IMR-90 (cell line): ENCODE measurements around the gene TP53TG5. TPM values are rescaled to one million over a fixed set of nuclear protein-coding genes. Genes with fewer than 3 reads are reported as not detected.

ENCODE experiments used
- ATAC-seq: fragments of 200-7000 bp; cut with Tn5 transposase; 2 replicates; pipeline ENCODE4 v1.9.1; 2020; ENCODE audit warnings: low read depth, mild to moderate bottlenecking, moderate library complexity
- BruUV-seq: library from RNA; stranded (reverse); fragments of 400-500 nt; replicated peaks from 2 replicates; lab custom pipeline; 2021; lab: Mats Ljungman, UMichigan
- CTCF ChIA-PET: fragments of 300-600 bp; formaldehyde crosslinking; extraction: SDS; loops from one replicate; lab custom pipeline; 2021; ENCODE audit warnings: antibody characterized with exemption; lab: Yijun Ruan, JAX
- POLR2A ChIA-PET: fragments of 300-600 bp; sonication (Branson Sonifier 250); formaldehyde crosslinking; loops from one replicate; lab custom pipeline; 2022; ENCODE audit warnings: antibody characterized with exemption; ENCODE audit not compliant: unreplicated experiment; lab: Charles Lee
- DNase-seq: peaks from one replicate; pipeline ENCODE4 v3.0.0; 2013
- H2AFZ ChIP-seq: replicated peaks from 2 replicates; pipeline ENCODE3; 2013; ENCODE audit warnings: low read length, mild to moderate bottlenecking; ENCODE audit not compliant: poor library complexity
- H2AK5ac ChIP-seq: 2 replicates; pipeline ENCODE4 v1.6.1; 2013; ENCODE audit warnings: low read depth, low read length, inconsistent platforms
- H2AK9ac ChIP-seq: replicated peaks from 2 replicates; pipeline ENCODE3; 2013; ENCODE audit warnings: mild to moderate bottlenecking, low read depth, low read length, moderate library complexity; ENCODE audit not compliant: poor library complexity
- H2BK120ac ChIP-seq: 2 replicates; pipeline ENCODE4 v1.6.1; 2013; ENCODE audit warnings: low read depth, low read length, inconsistent platforms
- H2BK15ac ChIP-seq: 3 replicates; pipeline ENCODE4 v1.6.1; 2013; ENCODE audit warnings: low read depth, low read length, inconsistent platforms
- H2BK20ac ChIP-seq: 2 replicates; pipeline ENCODE4 v1.6.1; 2013; ENCODE audit warnings: low read depth, mild to moderate bottlenecking, inconsistent platforms, low read length, moderate library complexity
- H2BK5ac ChIP-seq: 2 replicates; pipeline ENCODE4 v1.6.1; 2013; ENCODE audit warnings: mild to moderate bottlenecking, low read depth, low read length, inconsistent platforms; ENCODE audit not compliant: poor library complexity, severe bottlenecking
- H3K14ac ChIP-seq: replicated peaks from 2 replicates; pipeline ENCODE4 v1.6.1; 2013; ENCODE audit warnings: low read depth, low read length, inconsistent platforms
- H3K18ac ChIP-seq: 2 replicates; pipeline ENCODE4 v1.6.1; 2013; ENCODE audit warnings: low read depth, low read length, control low read depth
- H3K23ac ChIP-seq: 2 replicates; pipeline ENCODE4 v1.6.1; 2013; ENCODE audit warnings: low read depth, low read length, inconsistent platforms
- H3K27ac ChIP-seq: 2 replicates; pipeline ENCODE4 v1.5.1; 2013; ENCODE audit warnings: mild to moderate bottlenecking, control low read depth, low read length; ENCODE audit not compliant: insufficient read depth
- H3K27me3 ChIP-seq: 2 replicates; pipeline ENCODE4 v1.6.1; 2013; ENCODE audit warnings: low read length; ENCODE audit not compliant: control insufficient read depth, insufficient read depth
- H3K36me3 ChIP-seq: 2 replicates; pipeline ENCODE4 v1.6.1; 2013; ENCODE audit warnings: low read length, mixed read lengths; ENCODE audit not compliant: control insufficient read depth, insufficient read depth
- H3K4ac ChIP-seq: 2 replicates; pipeline ENCODE4 v1.6.1; 2013; ENCODE audit warnings: low read depth, low read length, inconsistent platforms
- H3K4me1 ChIP-seq: 2 replicates; pipeline ENCODE4 v1.6.1; 2013; ENCODE audit warnings: low read length, mixed read lengths; ENCODE audit not compliant: control insufficient read depth, insufficient read depth
- H3K4me2 ChIP-seq: 2 replicates; pipeline ENCODE4 v1.6.1; 2013; ENCODE audit warnings: low read depth, mild to moderate bottlenecking, control low read depth, low read length, moderate library complexity
- H3K4me3 ChIP-seq: 2 replicates; pipeline ENCODE4 v1.5.1; 2013; ENCODE audit warnings: low read depth, mild to moderate bottlenecking, control low read depth, low read length, moderate library complexity; ENCODE audit not compliant: insufficient read depth
- H3K56ac ChIP-seq: 2 replicates; pipeline ENCODE4 v1.6.1; 2013; ENCODE audit warnings: low read length, inconsistent platforms; ENCODE audit not compliant: insufficient read depth; ENCODE audit errors: extremely low read depth
- H3K79me1 ChIP-seq, 2 experiments: 2 replicates each; pipeline ENCODE4 v1.6.1; 2013; ENCODE audit warnings: low read length in 2 of 2, inconsistent platforms in 1 of 2, low read depth in 1 of 2
- H3K9ac ChIP-seq: 2 replicates; pipeline ENCODE4 v1.6.1; 2013; ENCODE audit warnings: low read depth, low read length, control low read depth
- H3K9me1 ChIP-seq: 2 replicates; pipeline ENCODE4 v1.6.1; 2013; ENCODE audit warnings: low read length, inconsistent platforms; ENCODE audit not compliant: insufficient read depth
- H3K9me3 ChIP-seq: 2 replicates; pipeline ENCODE4 v1.6.1; 2013; ENCODE audit warnings: low read length; ENCODE audit not compliant: control insufficient read depth, insufficient read depth
- H4K20me1 ChIP-seq: 2 replicates; pipeline ENCODE4 v1.6.1; 2013; ENCODE audit warnings: low read length, inconsistent platforms; ENCODE audit not compliant: insufficient read depth
- H4K5ac ChIP-seq: 2 replicates; pipeline ENCODE4 v1.6.1; 2013; ENCODE audit warnings: mild to moderate bottlenecking, low read depth, low read length, control low read depth
- H4K8ac ChIP-seq, 2 experiments: 2 replicates each; pipeline ENCODE4 v1.6.1; 2013; ENCODE audit warnings: low read depth in 2 of 2, low read length in 2 of 2, control low read depth in 1 of 2, inconsistent platforms in 1 of 2
- H4K91ac ChIP-seq: 2 replicates; pipeline ENCODE4 v1.6.1; 2013; ENCODE audit warnings: low read depth, low read length, inconsistent platforms; ENCODE audit not compliant: insufficient read depth
- CEBPB ChIP-seq: IDR thresholded peaks from 2 replicates; pipeline ENCODE4 v1.6.1; 2012; ENCODE audit warnings: low read depth, low read length, improper control_type of control experiment
- MXI1 ChIP-seq: IDR thresholded peaks from 2 replicates; pipeline ENCODE4 v1.6.1; 2012; ENCODE audit warnings: low read depth, mild to moderate bottlenecking, low read length, moderate library complexity, borderline replicate concordance
- RAD21 ChIP-seq: IDR thresholded peaks from 2 replicates; pipeline ENCODE4 v1.6.1; 2012; ENCODE audit warnings: low read length, improper control_type of control experiment
- WGBS, 2 experiments: methylation state at CpG; one replicate each; pipeline versions ENCODE4 v1.1.5 to v1.1.7; 2013; ENCODE audit warnings: missing lambda C conversion rate in 2 of 2; ENCODE audit not compliant: insufficient read length in 1 of 2; ENCODE audit errors: extremely low coverage in 2 of 2; 5-methylcytosine and 5-hydroxymethylcytosine counted together
- dilution Hi-C: fragments of 300-500 bp; cut with HindIII; formaldehyde crosslinking; loops from one replicate; pipeline ENCODE4 v1.14.3; 2018; ENCODE audit warnings: low sequenced_read_pairs; ENCODE audit not compliant: unreplicated experiment
- in situ Hi-C: fragments of 300-500 bp; cut with MboI; formaldehyde crosslinking; loops from 3 replicates; pipeline ENCODE4 v1.14.3; 2019; ENCODE audit warnings: low sequenced_read_pairs, inconsistent platforms, mixed read lengths
- intact Hi-C: fragments of 100-400 bp; cut with micrococcal nuclease; formaldehyde crosslinking; loops from 2 replicates; pipeline ENCODE4 v1.10.0; 2022
- polyA plus RNA-seq, 3 experiments: library from polyadenylated mRNA; depleted of rRNA; stranded (reverse); fragments of >200 nt; gene quantifications; 2 replicates each; pipeline ENCODE4 v1.2.3, GENCODE V29; 2012; ENCODE audit warnings: low replicate concordance in 1 of 3
- total RNA-seq: library from RNA; depleted of rRNA; stranded (reverse); fragments of >200 nt; gene quantifications from 2 replicates; pipeline ENCODE4 v1.2.3, GENCODE V29; 2012

Gene TP53TG5
- total and polyA plus RNA-seq, 2 of the 4 experiments (the other 2 are of a cell fraction) = not detected

DNA sequence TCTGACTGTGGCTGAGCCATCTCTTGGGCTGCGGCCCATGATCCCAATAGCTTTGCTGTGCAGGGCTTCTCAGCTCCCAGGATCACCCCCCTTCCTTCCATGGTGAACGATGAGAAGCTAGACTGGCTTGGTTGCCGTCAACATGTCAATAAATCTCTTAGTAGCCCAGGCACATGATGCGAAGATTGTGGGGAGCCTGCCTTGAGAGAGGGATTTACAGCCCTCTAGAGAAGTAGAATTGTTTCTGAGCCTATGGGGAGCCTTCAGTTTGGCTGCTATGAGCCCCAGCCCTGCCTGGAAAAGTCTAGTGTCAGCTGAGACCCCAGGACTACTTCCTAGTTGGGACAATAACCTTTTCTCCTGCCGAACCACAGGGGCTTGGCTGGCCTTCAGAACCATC lies 34.5 kb upstream of the TP53TG5 start:
- H3K27me3 ChIP-seq = no peaks in the 10 kb centered on the region
- ChIA-PET POLR2A (no interaction called here), CTCF (interaction anchor here (0.6 kb wide), 1 partner anchor 47 kb away, joined by 3 read pairs; no protein-coding TSS in a partner anchor)
- H2AFZ ChIP-seq = no peak overlapping the region
- BruUV-seq = no TSS peak
- H3K4ac ChIP-seq = no peak overlapping the region
- no peak overlapping the region for H3K27ac ChIP-seq
- H2BK5ac ChIP-seq = no peak overlapping the region
- H3K4me2 ChIP-seq = no peak overlapping the region
- H3K23ac ChIP-seq = no peak overlapping the region
- no peak overlapping the region for H4K5ac ChIP-seq
- dilution Hi-C loops (no loop called here), intact Hi-C loops (no loop called here), in situ Hi-C loops (no loop called here)
- H3K9me3 ChIP-seq = no peaks in the 10 kb centered on the region
- no peak overlapping the region for H2BK120ac ChIP-seq
- peaks cover 3% of the 10 kb centered on the region; the same call in 1 of the 2 replicates for H3K4me1 ChIP-seq
- H3K79me1 ChIP-seq = peaks cover 14 to 25% of the 10 kb centered on the region in 2 experiments
- no peaks in the 10 kb centered on the region; the same call in 1 of the 2 replicates for H3K36me3 ChIP-seq
- H4K91ac ChIP-seq = no peak overlapping the region
- no peak overlapping the region for H3K9ac ChIP-seq
- ATAC-seq (no peak), DNase-seq (no peak)
- H2AK9ac ChIP-seq = no peak overlapping the region
- no peak overlapping the region for H2BK15ac ChIP-seq
- no peak overlapping the region for H2AK5ac ChIP-seq
- no peak overlapping the region for H3K14ac ChIP-seq
- H4K8ac ChIP-seq = no peak overlapping the region
- no peak overlapping the region for H3K56ac ChIP-seq
- H3K4me3 ChIP-seq = no peak overlapping the region
- TF ChIP-seq MXI1 = no peak
- no peak for TF ChIP-seq CEBPB
- no peak for TF ChIP-seq RAD21
- H3K18ac ChIP-seq = no peak overlapping the region
- H4K20me1 ChIP-seq = no peaks in the 10 kb centered on the region
- no CpG with 5 or more reads among the region's 5 CpGs for WGBS, 2 experiments
- H2BK20ac ChIP-seq = no peak overlapping the region
- H3K9me1 ChIP-seq = 0 out of 2 replicates have a peak, but pooled peaks cover 3% of the 10 kb centered on the region
